CD4-positive, alpha-beta T cell treated with Interferon alpha-2 for 1 hour (primary cell): ENCODE results near the gene SUCLG2.

Source experiments
- DNase-seq, 2 donors: peaks; one replicate each; pipeline ENCODE4 v3.0.0-alpha.2; 2020 to 2022

Gene SUCLG2

GRCh38 chr3:67377299-67377698 is 277.1 kb downstream of the SUCLG2 start:
- DNase-seq = no peak

GRCh38 chr3:67376416-67376815 is 278.0 kb downstream of the SUCLG2 start:
- no peak for DNase-seq

- no peak for DNase-seq
These were observed 278.4 kb downstream of the SUCLG2 start for GRCh38 chr3:67375976-67376375.

GRCh38 chr3:67362686-67363085 is 291.7 kb downstream of the SUCLG2 start:
- DNase-seq = no peak

GRCh38 chr3:67361770-67362169 is 292.6 kb downstream of the SUCLG2 start:
- DNase-seq = no peak

- no peak for DNase-seq
These were observed 293.1 kb downstream of the SUCLG2 start for GRCh38 chr3:67361323-67361722.

- DNase-seq = no peak
These were observed 296.6 kb downstream of the SUCLG2 start for GRCh38 chr3:67357610-67358458.

GRCh38 chr3:67349551-67350174 is 304.7 kb downstream of the SUCLG2 start:
- DNase-seq = no peak

GRCh38 chr3:67346081-67346480 is 308.3 kb downstream of the SUCLG2 start:
- DNase-seq = no peak

GRCh38 chr3:67335813-67336212 is 318.6 kb downstream of the SUCLG2 start:
- DNase-seq = no peak

- no peak for DNase-seq
These were observed 319.8 kb downstream of the SUCLG2 start for GRCh38 chr3:67334588-67334987.

- DNase-seq = no peak
These were observed 325.1 kb downstream of the SUCLG2 start for GRCh38 chr3:67329358-67329757.

GRCh38 chr3:67327582-67327981 is 326.8 kb downstream of the SUCLG2 start:
- DNase-seq = no peak

GRCh38 chr3:67325231-67325630 is 329.2 kb downstream of the SUCLG2 start:
- DNase-seq = no peak
